NCI-H748 (cell line): ENCODE data around the gene TAS2R20.
"Not testable (repeated sequence)": the region's sequence is repeated elsewhere in the genome, so short reads cannot be mapped to it uniquely, and the experiment has no call there.

ENCODE experiments used
- DNase-seq: peaks from one replicate; lab custom pipeline; 2025; ENCODE audit not compliant: unreplicated experiment; lab: John Stamatoyannopoulos, UW

The TAS2R20 gene, protein sequence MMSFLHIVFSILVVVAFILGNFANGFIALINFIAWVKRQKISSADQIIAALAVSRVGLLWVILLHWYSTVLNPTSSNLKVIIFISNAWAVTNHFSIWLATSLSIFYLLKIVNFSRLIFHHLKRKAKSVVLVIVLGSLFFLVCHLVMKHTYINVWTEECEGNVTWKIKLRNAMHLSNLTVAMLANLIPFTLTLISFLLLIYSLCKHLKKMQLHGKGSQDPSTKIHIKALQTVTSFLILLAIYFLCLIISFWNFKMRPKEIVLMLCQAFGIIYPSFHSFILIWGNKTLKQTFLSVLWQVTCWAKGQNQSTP

DNA sequence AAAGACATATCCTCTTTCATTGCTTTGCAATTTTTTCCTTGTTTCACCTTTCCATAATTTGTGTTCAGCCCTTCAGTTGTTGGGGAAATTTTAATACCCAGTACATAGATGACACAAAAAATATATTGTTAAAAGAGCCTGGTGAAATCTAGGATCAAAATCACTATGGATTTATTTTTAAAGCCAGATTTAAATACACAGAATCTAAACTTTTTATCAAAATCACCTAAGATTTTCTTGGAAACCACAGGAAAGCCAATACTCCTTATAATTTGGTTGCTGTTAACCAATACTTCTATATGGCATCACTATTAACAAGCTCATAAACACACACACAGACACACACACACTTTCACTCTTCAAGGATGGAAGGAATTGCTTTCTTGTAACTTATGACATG is at the start of gene TAS2R20:
TSS of gene TAS2R20 (minus strand) at position 101 of the 400 bp plus-strand sequence. CDS start 429 bp downstream, outside the sequence.
- no peak for DNase-seq

DNA sequence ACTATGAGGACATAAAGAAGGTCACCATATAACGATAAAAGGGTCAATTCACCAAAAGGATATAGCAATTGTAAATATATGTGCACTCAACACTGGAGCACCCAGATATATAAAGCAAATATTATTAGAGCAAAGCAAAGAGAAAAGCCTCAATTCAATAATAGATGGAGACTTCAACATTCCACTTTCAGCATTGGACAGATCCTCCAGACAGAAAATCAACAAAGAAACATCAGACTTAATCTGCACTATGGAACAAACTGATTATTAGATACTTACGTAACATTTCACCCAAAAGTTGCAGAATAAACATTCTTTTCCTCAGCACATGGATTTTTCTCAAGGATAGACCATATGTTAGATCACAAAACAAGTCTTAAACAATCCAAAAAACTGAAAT is 43.3 kb upstream of the TAS2R20 start:
- DNase-seq: not testable (repeated sequence)

DNA sequence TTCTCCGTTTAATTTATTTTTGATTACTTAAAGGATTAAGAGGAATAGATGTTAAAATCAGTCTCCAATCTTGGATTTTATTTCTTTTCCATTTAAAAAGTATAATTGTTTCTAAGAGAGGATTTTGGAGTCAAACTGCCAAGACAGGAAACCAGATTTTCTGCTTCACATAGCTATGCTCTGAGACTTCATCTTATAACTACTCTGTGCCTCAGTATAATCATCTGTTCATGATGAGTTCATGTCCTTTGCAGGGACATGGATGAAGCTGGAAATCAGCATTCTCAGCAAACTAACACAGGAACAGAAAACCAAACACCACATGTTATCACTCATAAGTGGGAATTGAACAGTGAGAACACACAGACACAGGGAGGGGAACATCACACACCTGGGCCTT is 42.1 kb upstream of the TAS2R20 start:
- DNase-seq: no peak

DNA sequence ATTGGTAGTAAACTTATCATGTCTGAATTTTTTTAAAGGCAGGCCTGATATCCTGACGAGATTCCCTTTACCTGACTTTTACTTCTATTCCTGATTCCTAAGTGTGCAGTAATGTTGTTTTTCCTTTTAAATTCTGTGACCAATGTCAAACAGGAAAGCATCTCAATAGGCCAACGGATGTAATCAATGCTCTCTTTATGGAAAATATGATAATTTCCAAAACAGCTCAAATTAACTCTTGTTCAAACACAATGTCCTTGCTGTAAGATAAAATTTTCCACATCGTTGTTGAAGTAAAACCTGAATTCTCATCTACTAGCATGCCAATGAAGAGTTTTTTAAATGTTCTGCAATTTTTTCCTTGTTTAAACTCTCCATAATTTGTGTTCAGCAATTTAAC is 41.1 kb upstream of the TAS2R20 start:
- DNase-seq: no peak

DNA sequence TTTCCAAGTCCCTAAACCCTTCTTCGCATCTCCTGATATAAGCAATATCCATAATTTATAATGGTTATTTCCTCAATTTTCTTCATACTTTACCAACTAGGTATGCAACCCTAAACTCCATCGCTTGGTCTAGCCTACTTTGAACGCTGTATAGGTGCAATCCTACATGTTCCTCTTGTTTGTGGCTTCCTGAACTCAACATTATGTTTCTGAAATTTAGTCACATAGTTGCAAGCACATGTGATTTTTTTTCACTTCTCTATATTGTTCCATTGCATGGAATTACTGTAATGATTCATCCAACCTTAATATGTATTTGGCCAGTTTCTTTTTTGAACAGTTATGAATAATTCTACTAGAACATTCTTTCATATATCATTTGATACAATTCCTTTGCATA is 35.9 kb upstream of the TAS2R20 start:
- not testable (repeated sequence) for DNase-seq

DNA sequence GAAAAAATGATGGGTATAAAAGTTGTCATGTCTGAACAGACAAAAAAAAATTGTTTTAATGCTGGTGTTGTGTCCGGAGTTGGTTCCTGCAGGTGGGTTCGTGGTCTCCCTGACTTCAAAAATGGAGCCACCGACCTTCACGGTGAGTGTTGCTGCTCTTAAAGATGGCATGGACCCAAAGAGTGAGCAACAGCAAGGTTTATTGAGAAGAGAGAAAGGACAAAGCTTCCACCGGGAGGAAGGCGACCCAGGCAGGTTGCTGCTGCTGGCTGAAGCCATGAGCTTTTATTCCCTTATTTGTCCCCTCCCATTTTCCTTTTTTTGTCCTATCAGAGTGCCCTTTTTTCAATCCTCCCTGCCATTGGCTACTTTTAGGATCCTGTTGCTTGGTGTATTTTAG is 33.2 kb upstream of the TAS2R20 start, which contains the start of gene TAS2R31:
TSS of gene TAS2R31 (minus strand) at position 101 of the 400 bp plus-strand sequence. CDS start at position 29, 72 bp downstream.
- no peak for DNase-seq

DNA sequence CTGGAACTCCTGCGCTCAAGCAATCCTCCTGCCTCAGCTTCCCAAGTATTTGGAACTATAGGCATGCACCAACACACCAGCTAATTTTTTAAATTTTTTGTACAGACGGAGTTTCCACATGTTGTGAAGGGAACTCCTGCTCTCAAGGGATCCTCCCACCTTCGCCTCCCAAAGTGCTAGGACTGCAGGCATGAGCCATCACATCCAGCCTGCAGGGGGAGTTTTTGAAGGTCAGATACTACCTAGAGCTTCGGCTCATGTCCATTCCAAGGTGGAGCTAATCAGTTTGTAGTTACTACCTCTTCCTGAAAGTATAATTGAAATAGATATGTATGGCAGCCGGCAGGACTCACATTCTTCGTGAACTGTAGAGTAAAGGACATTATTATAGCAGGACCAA is 28.0 kb upstream of the TAS2R20 start:
- DNase-seq: no peak

DNA sequence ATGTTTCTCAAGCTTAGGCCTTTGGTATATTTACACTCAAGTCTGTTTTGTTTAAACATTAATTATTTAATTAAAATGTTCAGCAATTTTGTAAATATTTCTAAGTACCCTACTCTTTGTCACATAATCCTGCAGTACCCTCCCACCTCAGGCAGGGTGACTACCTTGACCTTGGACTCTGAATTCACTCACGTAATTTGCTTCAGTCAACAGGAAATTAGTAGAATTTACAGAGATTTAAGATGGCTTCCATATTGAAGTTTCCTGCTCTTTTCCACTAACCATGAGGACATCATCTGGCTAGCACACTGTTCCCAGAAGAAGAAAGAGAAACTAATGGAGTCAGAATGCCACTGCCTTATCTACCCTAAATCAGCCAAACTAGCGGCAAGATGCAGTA is 25.3 kb upstream of the TAS2R20 start:
- DNase-seq: no peak

DNA sequence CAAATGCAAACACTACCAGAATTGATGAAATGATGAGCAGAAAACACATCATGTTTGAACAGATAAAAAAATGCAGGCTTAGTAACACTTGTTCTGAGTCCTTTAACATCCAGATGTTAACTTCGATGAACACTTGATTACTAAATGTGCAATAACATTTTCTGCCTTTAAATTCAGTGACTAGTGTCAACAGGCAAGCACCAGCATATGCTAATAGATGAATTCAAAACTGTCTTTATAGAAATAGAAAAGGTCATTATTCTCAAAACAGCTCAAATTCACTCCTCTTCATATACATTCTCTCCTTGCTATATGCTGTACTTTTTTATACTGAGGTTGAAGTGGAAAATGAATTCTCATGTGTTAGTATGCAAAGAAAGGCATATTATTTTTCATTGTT is 24.4 kb upstream of the TAS2R20 start, which contains the start of gene TAS2R19:
TSS of gene TAS2R19 (minus strand) at position 101 of the 400 bp plus-strand sequence. CDS start at position 52, 49 bp downstream.
- no peak for DNase-seq

DNA sequence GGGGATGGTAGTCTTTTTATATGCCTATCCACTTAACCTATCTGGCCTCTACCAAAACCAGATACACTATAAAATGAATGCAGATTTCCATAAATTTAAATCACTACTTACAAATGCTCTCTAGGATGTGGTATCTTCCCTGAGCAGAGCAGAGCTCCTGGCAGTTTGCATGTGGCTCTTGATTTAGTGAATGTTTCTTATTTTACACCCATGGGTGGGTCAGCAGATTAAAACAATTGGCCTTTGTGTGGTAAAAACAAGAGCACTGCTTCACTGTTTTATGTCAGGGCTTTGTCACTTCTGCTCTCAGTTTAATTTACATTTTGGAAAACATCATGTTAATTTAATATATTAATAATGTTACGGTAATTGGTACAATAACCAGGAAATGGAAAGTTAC is 18.8 kb upstream of the TAS2R20 start:
- DNase-seq: no peak

DNA sequence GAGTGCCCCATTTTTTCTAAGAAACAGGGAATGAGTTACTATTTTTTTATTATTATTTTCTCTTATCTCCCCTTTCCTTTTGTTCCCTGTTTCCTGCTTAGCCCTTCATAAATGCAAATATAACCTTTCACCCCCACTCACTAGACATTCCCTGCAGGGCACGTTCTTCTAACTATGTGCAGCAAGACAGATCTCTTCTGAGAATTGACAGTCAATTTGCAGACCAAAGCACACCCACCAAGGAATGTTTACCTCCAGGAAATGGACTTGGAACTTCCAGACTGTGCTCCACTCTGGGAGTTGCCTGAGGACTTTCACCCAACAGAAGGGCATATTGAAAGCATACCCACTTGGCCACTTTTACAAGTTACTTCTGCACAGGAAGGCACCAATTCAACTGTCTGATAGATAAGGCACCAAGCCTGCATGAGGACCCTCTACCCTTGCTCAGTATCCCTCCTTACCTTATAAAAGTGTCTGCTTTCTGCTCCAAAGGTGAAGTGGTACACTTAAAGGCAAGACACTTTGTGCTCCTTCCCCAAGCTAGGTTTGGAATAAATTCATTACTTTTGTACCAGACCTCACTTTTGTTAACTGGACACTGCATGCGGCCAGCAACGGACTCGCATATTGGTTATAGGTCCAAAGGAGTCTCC is 17.8 kb upstream of the TAS2R20 start:
- no peak for DNase-seq

DNA sequence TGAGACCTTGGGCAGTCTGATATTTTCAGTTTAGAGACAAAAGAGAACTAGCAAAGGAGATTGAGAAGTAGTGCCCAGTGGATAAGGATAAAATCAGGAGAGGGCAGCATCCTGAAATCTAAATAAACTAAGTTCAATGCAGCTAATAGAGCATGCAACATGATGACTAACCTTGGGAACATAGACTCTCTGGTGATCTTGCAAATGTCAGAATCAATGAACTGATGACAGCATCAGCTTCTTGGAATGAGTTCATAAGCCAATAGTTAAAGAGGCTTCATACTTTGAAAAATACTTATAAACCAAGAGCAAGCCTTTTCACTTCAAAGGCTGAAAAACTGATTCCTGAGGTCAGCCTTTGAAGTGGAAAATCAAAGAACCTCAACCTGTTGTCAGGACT is 16.1 kb upstream of the TAS2R20 start:
- DNase-seq: no peak

DNA sequence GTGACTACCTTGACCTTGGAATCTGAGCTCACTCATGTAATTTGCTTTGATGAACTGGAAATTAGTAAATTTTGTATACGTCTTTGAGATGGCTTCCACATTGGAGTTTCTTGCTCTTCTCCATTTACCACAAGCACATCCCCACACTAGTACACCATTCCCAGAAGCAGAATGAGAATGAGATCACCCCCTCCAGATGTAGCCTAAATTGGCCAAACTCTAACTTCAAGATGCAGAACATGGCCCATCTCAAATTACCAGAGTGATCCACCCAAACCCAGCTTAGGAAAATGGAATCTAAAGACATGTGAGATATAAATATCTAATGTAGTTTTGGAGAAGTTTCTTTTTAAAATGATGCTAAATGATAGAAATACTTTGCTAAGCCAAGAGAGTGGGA is 9.5 kb upstream of the TAS2R20 start:
- no peak for DNase-seq

DNA sequence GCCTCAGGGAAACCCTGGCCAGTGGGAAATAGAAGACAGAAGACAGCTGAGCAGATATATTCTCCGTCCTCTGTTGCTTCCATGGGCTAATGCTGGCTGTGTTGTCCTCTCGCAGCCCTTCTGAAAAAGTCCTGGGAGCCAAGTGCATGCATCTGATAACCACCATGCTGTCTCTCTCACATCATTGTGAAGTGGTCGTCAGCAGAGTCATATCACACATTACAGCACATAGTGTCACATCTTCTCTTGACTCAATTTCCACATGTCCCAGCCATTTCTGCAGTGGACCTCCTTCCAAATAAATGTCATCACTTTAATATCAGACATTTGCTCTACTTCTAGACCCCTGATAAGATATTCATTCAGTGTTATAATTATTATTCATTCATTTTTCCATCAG is 3.8 kb downstream of the TAS2R20 start:
- DNase-seq: no peak

DNA sequence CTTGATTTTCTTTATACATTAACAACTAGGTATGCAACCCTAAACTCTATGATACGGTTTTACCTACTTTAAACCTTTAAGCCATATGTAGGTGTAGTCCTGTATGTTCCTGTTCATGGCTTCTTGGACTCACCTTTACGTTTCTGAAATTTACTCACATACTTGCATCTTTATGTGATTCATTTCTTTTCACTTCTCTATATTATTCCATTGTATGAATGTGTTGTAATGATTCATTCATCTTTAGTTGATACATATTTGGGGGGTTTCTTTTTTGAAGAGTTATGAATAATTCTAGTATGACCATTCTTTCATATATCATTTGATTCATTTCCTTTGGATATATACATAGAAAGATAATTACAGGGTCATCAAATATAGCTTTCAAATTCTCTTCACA is 9.0 kb downstream of the TAS2R20 start:
- no peak for DNase-seq

DNA sequence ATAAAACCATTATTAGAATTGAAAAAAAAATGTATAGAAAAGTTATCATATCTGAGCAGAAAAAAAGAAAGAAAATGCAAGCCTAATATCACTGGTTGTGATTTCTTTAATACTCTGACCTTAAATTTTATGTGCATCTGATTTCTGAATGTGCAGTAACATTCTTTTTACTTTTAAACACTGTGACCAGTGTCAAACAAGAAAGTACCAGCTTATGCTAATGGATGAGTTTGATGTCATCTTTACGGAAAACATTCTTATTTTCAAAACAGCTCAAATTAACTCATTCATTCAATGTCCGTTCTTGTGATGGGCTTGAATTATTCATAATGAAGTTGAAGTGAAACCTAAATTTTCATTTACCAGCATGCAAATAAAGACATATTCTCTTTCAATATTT is 11.3 kb downstream of the TAS2R20 start, which contains the start of gene TAS2R50:
TSS of gene TAS2R50 (minus strand) at position 101 of the 400 bp plus-strand sequence. CDS start at position 49, 52 bp downstream.
- no peak for DNase-seq

DNA sequence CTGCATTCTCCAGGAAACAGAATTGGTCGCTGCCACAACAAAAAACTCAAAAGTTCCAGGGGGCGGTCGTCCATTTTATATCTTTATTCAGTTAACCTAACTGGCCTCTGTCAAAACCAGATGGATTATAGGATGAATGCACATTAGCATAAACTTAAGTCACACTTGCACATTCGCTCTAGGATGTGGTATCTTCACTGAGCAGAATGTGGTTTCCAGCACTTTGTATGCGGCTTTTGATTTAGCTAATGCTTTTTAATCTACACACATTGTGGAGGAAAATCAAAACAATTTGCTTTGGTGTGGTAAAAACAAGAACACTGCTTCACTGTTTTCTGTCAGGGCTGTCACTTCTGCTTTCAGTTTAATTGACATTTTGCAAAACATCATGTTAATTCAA is 15.9 kb downstream of the TAS2R20 start:
- DNase-seq: no peak

DNA sequence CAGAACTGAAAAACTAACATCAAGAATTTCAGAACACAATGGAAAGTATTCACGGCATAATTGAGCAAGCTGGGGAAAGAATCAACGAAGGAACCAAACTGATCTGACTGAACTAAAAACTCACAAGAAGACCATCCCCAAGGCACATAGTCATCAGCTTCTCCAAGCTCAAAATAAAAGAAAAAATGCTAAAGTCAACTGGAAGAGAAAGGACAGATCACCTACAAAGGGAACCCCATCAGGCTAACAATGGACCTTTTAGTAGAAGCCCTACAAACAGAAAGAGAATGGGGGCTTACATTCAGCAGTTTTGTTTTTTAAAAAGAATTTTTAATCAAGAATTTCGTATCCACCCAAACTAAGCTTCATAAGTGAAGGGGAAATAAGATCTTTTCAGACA is 23.1 kb downstream of the TAS2R20 start:
- DNase-seq: no peak

DNA sequence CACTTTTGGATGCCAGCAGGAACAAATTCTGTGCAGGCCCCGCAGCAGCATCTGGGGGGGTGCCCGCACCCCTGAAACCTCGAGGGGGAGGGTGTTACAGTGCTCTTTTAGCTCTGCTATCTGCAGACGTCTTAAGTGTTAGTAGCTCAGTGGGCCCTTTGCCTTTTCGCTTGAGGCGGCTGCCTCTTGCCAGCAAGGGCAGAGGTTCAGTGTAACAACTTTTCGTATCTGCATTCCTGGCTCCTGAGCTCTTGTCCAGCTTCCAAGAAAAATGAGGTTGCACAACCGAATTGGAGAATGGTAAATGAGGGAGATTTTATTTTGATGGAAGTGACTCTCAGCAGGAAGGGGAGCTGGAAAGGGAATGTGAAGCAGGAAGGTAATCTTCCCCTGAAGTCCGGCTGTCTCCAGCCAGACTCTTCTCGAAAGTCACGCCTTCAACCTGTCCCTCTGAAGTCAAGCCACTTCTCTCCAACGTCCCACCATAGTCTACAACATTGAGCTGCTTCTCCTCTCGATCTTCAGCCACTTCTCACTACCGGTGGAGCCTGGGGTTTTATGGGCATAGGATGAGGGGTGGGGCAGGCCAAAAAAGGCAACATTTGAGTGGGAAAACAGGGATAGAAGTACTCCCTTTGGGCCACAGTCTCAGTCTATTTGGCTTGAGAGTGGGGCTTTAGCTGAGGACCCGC is 29.2 kb downstream of the TAS2R20 start:
- DNase-seq: no peak

DNA sequence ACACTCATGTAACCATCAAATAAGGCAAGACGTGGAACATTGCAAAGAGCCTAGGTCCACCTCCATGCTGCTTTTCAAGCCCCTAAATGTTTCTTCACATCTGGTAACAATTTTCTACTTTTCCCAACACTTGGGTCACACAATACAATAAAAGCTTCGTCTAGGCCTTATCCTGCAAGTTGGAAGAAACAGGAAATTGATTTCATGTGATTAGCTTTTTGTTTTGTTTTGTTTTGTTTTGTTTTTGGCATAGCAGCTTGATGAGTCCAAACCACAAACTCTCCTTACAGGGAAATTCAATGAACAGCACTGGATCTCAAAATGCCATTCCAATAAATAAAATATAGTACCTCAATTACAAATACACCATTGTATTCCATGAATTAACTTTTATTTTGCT is 30.7 kb downstream of the TAS2R20 start:
- DNase-seq: no peak

DNA sequence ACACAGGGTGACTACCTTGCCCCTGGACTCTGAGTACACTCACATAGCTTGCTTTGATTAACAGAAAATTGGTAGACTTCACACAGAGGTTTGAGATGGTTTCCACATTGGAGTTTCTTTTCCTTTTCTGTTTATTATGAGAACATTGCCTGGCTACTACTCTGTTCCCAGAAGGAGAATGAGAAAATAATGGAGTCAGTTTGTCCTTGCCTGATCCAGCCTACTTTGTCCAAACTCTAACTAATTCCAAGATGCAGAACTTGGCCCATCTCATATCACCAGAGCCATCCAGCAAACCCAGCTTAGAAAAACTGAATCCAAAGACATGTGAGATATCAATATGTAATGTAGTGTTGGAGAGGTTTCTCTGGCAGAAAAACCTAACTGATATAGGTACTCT is 31.8 kb downstream of the TAS2R20 start:
- no peak for DNase-seq

DNA sequence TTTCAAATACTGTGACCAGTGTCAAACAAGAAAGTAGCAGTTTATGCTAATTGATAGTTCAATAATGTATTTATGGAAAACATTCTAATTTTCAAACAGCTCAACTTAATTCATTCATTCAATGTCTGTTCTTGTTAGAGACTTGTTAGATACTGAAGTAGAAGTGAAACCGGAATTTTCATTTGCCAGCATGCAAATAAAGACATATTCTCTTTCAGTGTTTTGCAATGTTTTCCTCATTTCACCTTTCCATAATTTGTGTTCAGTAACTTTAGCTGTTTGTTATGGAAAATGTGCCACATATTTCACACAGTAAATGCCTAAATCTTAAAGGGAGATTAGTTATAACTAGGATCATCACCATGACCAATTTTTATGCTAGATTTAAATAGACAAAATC is 32.6 kb downstream of the TAS2R20 start:
- no peak for DNase-seq
